ENCODE measurements around the gene CLDN14.
"Not testable (repeated sequence)": the region's sequence is repeated elsewhere in the genome, so short reads cannot be mapped to it uniquely, and the experiment has no call there.

DNA sequence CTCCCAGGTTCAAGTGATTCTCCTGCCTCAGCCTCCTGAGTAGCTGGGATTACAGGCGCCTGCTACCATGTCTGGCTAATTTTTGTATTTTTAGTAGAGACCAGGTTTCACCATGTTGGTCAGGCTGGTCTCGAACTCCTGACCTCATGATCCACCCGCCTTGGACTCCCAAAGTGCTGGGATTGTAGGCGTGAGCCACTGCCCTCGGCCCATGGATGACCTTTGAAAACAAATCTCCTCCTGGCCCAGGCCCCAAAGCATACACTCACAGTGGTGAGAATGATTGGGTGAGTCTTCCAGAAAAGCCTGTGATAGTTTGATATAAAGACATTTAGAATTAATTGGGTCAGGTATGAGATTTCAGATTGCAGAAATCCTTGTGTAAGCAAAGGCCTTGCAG lies 3.4 kb downstream of the CLDN14 start:
- TF ChIP-seq, protein P1, sequence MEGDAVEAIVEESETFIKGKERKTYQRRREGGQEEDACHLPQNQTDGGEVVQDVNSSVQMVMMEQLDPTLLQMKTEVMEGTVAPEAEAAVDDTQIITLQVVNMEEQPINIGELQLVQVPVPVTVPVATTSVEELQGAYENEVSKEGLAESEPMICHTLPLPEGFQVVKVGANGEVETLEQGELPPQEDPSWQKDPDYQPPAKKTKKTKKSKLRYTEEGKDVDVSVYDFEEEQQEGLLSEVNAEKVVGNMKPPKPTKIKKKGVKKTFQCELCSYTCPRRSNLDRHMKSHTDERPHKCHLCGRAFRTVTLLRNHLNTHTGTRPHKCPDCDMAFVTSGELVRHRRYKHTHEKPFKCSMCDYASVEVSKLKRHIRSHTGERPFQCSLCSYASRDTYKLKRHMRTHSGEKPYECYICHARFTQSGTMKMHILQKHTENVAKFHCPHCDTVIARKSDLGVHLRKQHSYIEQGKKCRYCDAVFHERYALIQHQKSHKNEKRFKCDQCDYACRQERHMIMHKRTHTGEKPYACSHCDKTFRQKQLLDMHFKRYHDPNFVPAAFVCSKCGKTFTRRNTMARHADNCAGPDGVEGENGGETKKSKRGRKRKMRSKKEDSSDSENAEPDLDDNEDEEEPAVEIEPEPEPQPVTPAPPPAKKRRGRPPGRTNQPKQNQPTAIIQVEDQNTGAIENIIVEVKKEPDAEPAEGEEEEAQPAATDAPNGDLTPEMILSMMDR (conservative IDR thresholded peaks at IDR 0.05), result not testable (repeated sequence)
- not testable (repeated sequence) for TF ChIP-seq ZFX (IDR thresholded peaks at IDR 0.05)
